ENCODE measurements around the gene UMODL1.

Gene UMODL1

DNA sequence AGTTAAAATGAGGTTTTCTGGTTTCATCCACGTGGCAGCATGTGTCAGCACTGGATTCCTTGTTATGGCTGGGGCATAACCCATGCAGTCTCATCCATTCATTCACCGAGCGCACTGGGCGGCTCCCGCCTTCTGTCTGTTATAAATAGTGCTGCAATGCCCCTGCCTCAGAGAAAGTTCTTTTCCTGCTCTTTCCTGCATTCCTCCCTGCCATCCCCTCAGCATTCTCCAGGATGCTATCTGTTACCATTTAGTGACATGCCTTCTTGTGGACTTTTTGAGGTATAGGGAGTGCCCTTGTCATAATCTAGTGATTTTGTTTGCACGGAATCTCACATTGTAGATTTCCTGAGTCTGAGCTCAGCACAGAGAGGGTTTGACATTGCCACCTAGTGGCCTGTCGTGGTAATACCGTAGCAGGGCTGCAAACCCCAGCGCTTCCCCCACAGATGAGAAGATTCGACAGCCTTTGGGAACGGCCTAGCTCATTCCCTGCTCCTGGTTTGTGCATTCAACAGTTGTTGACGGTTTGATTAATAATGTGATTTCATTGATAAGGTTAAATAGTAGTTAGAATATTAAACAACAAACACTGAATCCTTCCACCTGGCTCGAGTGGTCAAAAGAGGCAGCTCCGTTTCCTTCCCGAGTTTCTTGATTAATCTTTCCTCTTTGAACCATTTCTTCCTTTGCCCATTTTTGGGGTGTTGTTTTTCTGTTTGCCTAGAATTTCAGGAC is 46.3 kb downstream of the UMODL1 start:
- Histone ChIP-seq H3K9ac (ENCODE audit: low read length in 2 of 2) (no peak overlapping the region), H3K9me3 (ENCODE audit: control insufficient read depth in 2 of 2, low read length in 2 of 2) (no peaks in the 10 kb centered on the region), H3K4me1 (ENCODE audit: control insufficient read depth, insufficient read depth, low read length) (peaks cover 9% of the 10 kb centered on the region), H3K36me3 (ENCODE audit: control insufficient read depth in 2 of 2, insufficient read depth in 2 of 2, low read length in 2 of 2) (no peaks in the 10 kb centered on the region), H3K27me3 (ENCODE audit: control insufficient read depth in 1 of 2, insufficient read depth in 2 of 2, low read length in 2 of 2) (peaks cover 26 to 40% of the 10 kb centered on the region in 2 donors), H3K27ac (ENCODE audit: low read length) (no peak overlapping the region), H3K4me3 (ENCODE audit: low read length in 2 of 2) (peak overlapping the region; percentile 1 to 55)

DNA sequence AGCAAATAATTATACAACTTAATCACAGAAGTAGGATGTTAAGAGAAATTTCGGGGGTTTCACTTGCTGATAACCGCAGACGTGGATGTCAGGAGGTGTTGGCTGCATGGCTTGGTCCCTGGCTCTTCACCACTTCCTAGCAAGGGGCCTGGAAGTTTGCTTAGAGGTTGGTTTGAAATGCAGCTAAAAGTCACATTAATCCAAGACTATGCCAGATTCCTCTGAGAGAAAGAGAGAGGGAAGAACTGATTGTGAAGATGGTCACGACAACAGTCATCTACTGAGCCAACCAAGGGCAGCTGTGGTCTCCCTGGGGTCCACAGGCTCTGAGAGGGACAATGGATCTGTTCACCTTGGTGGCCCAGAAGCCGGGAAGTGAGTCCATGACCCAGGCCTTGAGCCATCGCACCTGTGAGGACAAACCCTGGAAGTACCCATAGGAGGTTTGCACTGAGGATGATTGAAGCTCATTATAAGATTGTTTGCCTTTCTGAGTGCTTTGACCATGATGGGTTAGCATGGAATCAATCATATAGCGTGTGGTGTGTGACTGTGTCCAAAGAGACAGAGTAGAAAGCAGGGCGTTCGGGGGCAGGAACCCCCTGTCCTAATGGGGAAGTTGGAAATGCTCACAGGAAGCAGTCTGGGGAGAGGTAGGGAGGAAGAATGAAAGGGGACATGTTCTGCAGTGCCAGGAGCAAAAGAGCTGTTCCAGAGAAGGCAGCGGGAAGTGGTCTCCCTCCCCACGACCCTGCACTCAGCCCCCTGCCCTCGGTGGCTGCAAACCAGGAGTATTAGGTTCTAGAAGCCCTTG is 47.1 kb downstream of the UMODL1 start:
- H3K27ac ChIP-seq (ENCODE audit: low read length) = no peak overlapping the region
- no peak overlapping the region for H3K4me3 ChIP-seq (ENCODE audit: low read length in 2 of 2)
- H3K36me3 ChIP-seq (ENCODE audit: control insufficient read depth in 2 of 2, insufficient read depth in 2 of 2, low read length in 2 of 2) = no peaks in the 10 kb centered on the region
- H3K4me1 ChIP-seq (ENCODE audit: control insufficient read depth, insufficient read depth, low read length) = peaks cover 9% of the 10 kb centered on the region
- H3K9me3 ChIP-seq (ENCODE audit: control insufficient read depth in 2 of 2, low read length in 2 of 2) = no peaks in the 10 kb centered on the region
- H3K27me3 ChIP-seq (ENCODE audit: control insufficient read depth in 1 of 2, insufficient read depth in 2 of 2, low read length in 2 of 2) = peaks cover 24 to 44% of the 10 kb centered on the region in 2 donors
- H3K9ac ChIP-seq (ENCODE audit: low read length in 2 of 2) = no peak overlapping the region

DNA sequence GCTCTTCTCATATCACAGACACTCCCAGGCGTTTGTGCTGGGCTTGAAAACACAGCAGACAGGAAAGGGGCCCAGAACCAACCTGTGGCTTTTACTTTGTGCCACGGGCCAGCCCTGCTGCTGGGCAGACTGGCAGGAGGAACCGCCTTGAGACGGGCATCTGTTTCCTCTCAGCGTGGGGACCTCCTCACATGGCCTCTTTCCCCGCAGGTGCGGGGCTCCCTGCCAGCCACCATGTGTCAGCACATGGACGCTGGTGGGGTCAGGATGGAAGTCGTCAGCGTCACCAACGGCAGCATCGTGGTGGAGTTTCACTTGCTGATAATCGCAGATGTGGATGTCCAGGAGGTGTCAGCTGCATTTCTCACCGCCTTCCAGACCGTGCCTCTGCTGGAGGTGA is 47.8 kb downstream of the UMODL1 start:
- no peak overlapping the region for H3K9ac ChIP-seq (ENCODE audit: low read length in 2 of 2)
- peaks cover 28 to 44% of the 10 kb centered on the region in 2 donors for H3K27me3 ChIP-seq (ENCODE audit: control insufficient read depth in 1 of 2, insufficient read depth in 2 of 2, low read length in 2 of 2)
- H3K27ac ChIP-seq (ENCODE audit: low read length) = no peak overlapping the region
- no peak overlapping the region for H3K4me3 ChIP-seq (ENCODE audit: low read length in 2 of 2)
- H3K9me3 ChIP-seq (ENCODE audit: control insufficient read depth in 2 of 2, low read length in 2 of 2) = no peaks in the 10 kb centered on the region
- peaks cover 9% of the 10 kb centered on the region for H3K4me1 ChIP-seq (ENCODE audit: control insufficient read depth, insufficient read depth, low read length)
- no peaks in the 10 kb centered on the region for H3K36me3 ChIP-seq (ENCODE audit: control insufficient read depth in 2 of 2, insufficient read depth in 2 of 2, low read length in 2 of 2)

DNA sequence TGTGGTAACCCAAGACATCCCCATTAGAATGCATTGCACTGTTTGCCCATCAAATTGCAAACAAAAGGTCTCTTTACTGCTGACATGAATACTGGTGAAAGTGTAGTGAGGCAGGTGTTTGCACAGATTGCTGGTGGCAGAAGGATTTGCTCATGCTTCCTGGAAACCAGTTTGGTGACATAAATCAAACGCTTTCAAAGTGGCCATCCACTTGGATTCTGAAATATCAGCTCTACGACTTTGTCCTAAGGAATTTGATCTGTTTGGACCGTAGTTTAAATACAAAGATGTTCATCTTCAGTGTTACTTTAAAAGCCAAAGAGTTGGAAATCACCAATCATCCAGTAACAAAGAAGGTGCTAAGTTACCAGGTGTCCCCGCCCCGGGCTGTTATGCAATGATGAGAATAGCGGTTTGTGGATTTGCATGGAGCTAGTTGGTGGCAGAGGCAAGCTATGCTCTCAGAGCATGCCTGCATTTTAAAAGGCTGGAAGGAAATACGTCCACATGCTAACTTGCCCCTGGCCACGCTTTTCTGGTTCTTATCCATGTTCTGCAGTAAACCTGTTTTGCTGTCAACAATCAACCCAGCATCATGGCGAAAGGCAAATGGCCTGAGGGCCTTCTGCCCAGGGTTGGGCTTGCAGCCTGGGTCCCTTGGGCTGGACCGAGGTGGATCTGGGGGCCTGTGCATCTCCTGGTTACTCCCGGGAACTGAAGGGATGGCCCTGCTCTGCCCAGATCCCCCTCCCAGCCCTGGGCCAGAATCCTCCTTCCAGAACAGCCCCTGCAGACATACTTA is 49.2 kb downstream of the UMODL1 start:
- H3K9ac ChIP-seq (ENCODE audit: low read length in 2 of 2) = no peak overlapping the region
- H3K36me3 ChIP-seq (ENCODE audit: control insufficient read depth in 2 of 2, insufficient read depth in 2 of 2, low read length in 2 of 2) = no peaks in the 10 kb centered on the region
- no peaks in the 10 kb centered on the region for H3K9me3 ChIP-seq (ENCODE audit: control insufficient read depth in 2 of 2, low read length in 2 of 2)
- H3K27ac ChIP-seq (ENCODE audit: low read length) = no peak overlapping the region
- H3K27me3 ChIP-seq (ENCODE audit: control insufficient read depth in 1 of 2, insufficient read depth in 2 of 2, low read length in 2 of 2) = peaks cover 31 to 41% of the 10 kb centered on the region in 2 donors
- peaks cover 9% of the 10 kb centered on the region for H3K4me1 ChIP-seq (ENCODE audit: control insufficient read depth, insufficient read depth, low read length)
- H3K4me3 ChIP-seq (ENCODE audit: low read length in 2 of 2) = no peak overlapping the region

DNA sequence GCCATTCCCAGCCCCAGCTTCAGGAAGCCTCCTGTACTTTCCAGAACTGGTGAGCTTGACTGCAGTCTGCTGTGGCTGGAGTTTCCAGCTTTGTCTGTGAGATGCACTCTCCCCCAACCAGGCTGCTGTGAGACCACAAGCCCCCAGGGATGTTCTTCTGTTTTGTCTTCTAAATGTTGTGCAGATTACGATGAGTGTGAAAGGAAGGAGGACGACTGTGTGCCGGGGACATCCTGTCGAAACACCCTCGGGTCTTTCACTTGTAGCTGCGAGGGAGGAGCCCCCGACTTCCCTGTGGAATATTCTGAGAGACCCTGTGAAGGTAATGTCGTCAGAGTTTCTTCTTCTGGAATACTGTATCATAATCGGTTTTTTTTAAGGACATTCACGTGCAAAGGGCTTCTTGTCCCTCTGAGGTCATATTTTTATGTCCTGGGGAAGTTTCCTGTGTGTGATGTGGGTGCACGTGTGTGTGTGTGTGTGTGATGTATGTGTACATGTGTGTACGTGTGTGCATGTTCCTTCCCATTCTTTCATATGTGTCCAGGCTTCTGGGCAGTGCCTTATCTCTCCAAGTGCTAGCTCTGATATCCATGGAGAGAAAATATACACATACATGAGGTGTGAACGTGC is 49.9 kb downstream of the UMODL1 start:
- H3K9ac ChIP-seq (ENCODE audit: low read length in 2 of 2) = no peak overlapping the region
- no peak overlapping the region for H3K27ac ChIP-seq (ENCODE audit: low read length)
- H3K9me3 ChIP-seq (ENCODE audit: control insufficient read depth in 2 of 2, low read length in 2 of 2) = no peaks in the 10 kb centered on the region
- peaks cover 9% of the 10 kb centered on the region for H3K4me1 ChIP-seq (ENCODE audit: control insufficient read depth, insufficient read depth, low read length)
- H3K36me3 ChIP-seq (ENCODE audit: control insufficient read depth in 2 of 2, insufficient read depth in 2 of 2, low read length in 2 of 2) = no peaks in the 10 kb centered on the region
- peaks cover 33 to 47% of the 10 kb centered on the region in 2 donors for H3K27me3 ChIP-seq (ENCODE audit: control insufficient read depth in 1 of 2, insufficient read depth in 2 of 2, low read length in 2 of 2)
- no peak overlapping the region for H3K4me3 ChIP-seq (ENCODE audit: low read length in 2 of 2)

DNA sequence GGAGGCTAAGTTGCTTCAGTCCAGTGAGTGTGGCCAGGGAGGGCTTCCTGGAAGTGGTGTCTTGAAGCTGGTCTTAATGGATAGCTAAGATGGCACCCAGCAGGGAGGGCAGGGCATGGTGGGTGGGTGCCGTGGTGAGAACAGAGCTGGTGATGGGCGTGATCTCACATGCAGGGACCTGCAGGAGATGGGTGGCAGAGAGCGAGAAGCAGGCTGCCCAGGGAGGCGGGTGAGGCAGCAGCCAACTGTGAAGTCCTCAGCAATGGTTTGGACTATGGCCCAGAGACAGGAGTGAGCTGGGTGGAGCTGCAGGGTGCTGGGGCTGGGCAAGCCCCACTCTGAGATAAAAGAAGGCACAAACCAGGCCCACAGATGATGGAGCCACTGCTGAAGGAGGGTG is 50.7 kb downstream of the UMODL1 start:
- Histone ChIP-seq H3K4me3 (ENCODE audit: low read length in 2 of 2) (no peak overlapping the region), H3K36me3 (ENCODE audit: control insufficient read depth in 2 of 2, insufficient read depth in 2 of 2, low read length in 2 of 2) (no peaks in the 10 kb centered on the region), H3K9me3 (ENCODE audit: control insufficient read depth in 2 of 2, low read length in 2 of 2) (no peaks in the 10 kb centered on the region), H3K9ac (ENCODE audit: low read length in 2 of 2) (no peak overlapping the region), H3K4me1 (ENCODE audit: control insufficient read depth, insufficient read depth, low read length) (peaks cover 9% of the 10 kb centered on the region), H3K27ac (ENCODE audit: low read length) (no peak overlapping the region), H3K27me3 (ENCODE audit: control insufficient read depth in 1 of 2, insufficient read depth in 2 of 2, low read length in 2 of 2) (peaks cover 37 to 53% of the 10 kb centered on the region in 2 donors)

DNA sequence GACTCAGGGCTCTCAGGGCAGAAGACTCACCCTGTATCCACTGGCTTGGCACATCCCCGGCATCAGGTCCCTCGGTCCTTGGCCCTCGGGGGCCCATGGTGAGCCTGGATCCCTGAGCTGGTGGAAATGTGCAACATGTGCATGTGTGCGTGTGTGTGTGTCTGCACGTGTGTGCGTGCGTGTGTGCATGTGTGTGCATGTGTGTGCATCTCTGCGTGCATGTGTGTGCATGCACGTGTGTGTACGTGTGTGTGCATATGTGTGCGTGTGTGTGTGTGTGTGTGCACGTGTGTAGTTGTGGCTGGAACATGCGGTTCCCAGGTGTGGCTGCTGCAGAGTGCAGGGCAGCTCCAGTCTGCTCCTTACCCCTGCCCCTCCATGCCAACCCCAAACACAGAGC is 51.3 kb downstream of the UMODL1 start:
- Histone ChIP-seq H3K27me3 (ENCODE audit: control insufficient read depth in 1 of 2, insufficient read depth in 2 of 2, low read length in 2 of 2) (peaks cover 37 to 54% of the 10 kb centered on the region in 2 donors), H3K4me1 (ENCODE audit: control insufficient read depth, insufficient read depth, low read length) (peaks cover 3% of the 10 kb centered on the region), H3K4me3 (ENCODE audit: low read length in 2 of 2) (no peak overlapping the region)

DNA sequence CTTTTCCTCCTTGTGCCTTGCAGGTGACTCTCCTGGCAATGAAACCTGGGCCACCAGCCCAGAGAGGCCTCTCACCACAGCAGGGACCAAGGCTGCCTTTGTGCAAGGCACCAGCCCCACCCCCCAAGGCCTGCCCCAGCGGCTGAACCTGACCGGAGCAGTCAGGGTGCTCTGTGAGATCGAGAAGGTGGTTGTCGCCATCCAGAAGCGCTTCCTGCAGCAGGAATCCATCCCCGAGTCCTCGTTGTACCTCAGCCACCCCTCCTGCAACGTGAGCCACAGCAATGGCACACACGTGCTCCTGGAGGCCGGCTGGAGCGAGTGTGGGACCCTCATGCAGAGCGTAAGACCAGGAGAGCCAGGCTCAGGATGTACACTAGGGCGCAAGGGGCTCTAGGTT is 51.7 kb downstream of the UMODL1 start:
- no peak overlapping the region for H3K27ac ChIP-seq (ENCODE audit: low read length)
- no peak overlapping the region for H3K4me3 ChIP-seq (ENCODE audit: low read length in 2 of 2)
- H3K27me3 ChIP-seq (ENCODE audit: control insufficient read depth in 1 of 2, insufficient read depth in 2 of 2, low read length in 2 of 2) = peaks cover 37 to 54% of the 10 kb centered on the region in 2 donors

More for the DNA sequence above, 51.3 kb downstream of the UMODL1 start:
- Histone ChIP-seq H3K9ac (ENCODE audit: low read length in 2 of 2) (no peak overlapping the region), H3K9me3 (ENCODE audit: control insufficient read depth in 2 of 2, low read length in 2 of 2) (no peaks in the 10 kb centered on the region), H3K36me3 (ENCODE audit: control insufficient read depth in 2 of 2, insufficient read depth in 2 of 2, low read length in 2 of 2) (no peaks in the 10 kb centered on the region), H3K27ac (ENCODE audit: low read length) (no peak overlapping the region)

DNA sequence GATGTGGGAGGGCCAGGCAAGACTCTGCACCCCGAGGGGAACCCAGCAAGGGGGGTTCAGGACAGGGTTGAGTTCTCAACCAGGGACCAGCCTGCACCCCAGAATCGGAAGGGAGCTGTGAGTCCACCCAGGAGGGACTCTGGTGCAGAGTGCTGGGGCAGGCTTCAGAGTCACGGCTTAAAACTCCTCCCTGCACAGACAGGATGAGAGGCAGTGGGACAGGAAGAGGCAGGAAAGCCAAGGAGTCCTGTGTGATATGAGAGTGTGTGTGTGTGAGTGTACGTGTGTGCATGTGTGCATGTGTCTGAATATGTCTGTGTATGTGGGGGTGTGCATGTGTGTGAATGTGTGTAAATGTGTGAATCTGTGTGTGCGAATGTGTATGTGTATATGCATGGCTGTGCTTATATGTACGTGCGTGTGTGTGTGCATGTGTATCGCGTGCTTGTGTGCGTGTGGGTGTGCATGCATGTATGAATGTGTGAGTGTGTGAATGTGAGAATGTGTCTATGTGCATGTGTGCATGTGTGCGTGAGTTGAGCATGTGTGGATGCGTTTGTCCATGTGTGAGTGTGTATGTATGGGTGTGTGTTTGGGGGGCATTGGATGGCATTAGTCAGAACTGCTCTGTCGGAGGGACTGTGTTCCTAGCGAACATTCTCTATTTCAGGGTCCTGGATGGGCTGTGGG is 52.2 kb downstream of the UMODL1 start:
- H3K4me1 ChIP-seq (ENCODE audit: control insufficient read depth, insufficient read depth, low read length) = peaks cover 3% of the 10 kb centered on the region
- no peaks in the 10 kb centered on the region for H3K9me3 ChIP-seq (ENCODE audit: control insufficient read depth in 2 of 2, low read length in 2 of 2)
- H3K36me3 ChIP-seq (ENCODE audit: control insufficient read depth in 2 of 2, insufficient read depth in 2 of 2, low read length in 2 of 2) = no peaks in the 10 kb centered on the region
- peaks cover 34 to 50% of the 10 kb centered on the region in 2 donors for H3K27me3 ChIP-seq (ENCODE audit: control insufficient read depth in 1 of 2, insufficient read depth in 2 of 2, low read length in 2 of 2)
- H3K9ac ChIP-seq (ENCODE audit: low read length in 2 of 2) = no peak overlapping the region
- no peak overlapping the region for H3K4me3 ChIP-seq (ENCODE audit: low read length in 2 of 2)
- H3K27ac ChIP-seq (ENCODE audit: low read length) = no peak overlapping the region

More for the DNA sequence above, 51.7 kb downstream of the UMODL1 start:
- no peaks in the 10 kb centered on the region for H3K9me3 ChIP-seq (ENCODE audit: control insufficient read depth in 2 of 2, low read length in 2 of 2)
- H3K36me3 ChIP-seq (ENCODE audit: control insufficient read depth in 2 of 2, insufficient read depth in 2 of 2, low read length in 2 of 2) = no peaks in the 10 kb centered on the region
- peaks cover 3% of the 10 kb centered on the region for H3K4me1 ChIP-seq (ENCODE audit: control insufficient read depth, insufficient read depth, low read length)
- no peak overlapping the region for H3K9ac ChIP-seq (ENCODE audit: low read length in 2 of 2)

DNA sequence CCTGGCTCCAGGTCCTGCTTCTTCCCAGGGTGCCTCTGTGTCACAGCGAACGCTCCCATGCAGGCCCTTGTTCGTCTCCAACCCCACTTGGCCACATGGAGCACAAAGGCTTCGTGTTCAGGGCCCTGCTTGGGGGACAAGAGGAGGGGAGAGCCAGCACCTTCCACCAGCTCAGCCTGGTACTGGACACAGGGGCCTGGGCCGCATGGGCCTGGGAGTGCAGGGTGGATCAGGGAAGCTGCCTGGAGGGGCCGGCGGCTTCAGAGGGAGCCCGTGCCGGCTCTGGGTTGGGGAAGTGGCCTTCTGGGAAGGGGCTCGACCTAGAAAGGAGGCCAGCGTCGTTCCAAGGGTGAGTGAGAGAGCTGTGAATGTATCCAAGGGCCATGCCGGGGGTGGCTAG is 53.0 kb downstream of the UMODL1 start:
- H3K9ac ChIP-seq (ENCODE audit: low read length in 2 of 2) = no peak overlapping the region

More for the DNA sequence above, 53.0 kb downstream of the UMODL1 start:
- Histone ChIP-seq H3K4me3 (ENCODE audit: low read length in 2 of 2) (no peak overlapping the region), H3K4me1 (ENCODE audit: control insufficient read depth, insufficient read depth, low read length) (peaks cover under 1% of the 10 kb centered on the region), H3K36me3 (ENCODE audit: control insufficient read depth in 2 of 2, insufficient read depth in 2 of 2, low read length in 2 of 2) (no peaks in the 10 kb centered on the region), H3K27ac (ENCODE audit: low read length) (no peak overlapping the region), H3K9me3 (ENCODE audit: control insufficient read depth in 2 of 2, low read length in 2 of 2) (no peaks in the 10 kb centered on the region), H3K27me3 (ENCODE audit: control insufficient read depth in 1 of 2, insufficient read depth in 2 of 2, low read length in 2 of 2) (peaks cover 34 to 43% of the 10 kb centered on the region in 2 donors)
